Loucy (cell line): ENCODE measurements around the gene ACAT2.

Experiments used
- CTCF ChIP-seq: fragments of 200-600 bp; sonication (generic); conservative IDR thresholded peaks from 2 replicates; pipeline ENCODE4 v1.5.1; 2014; ENCODE audit warnings: mild to moderate bottlenecking, antibody characterized with exemption, low read length
- EZH2phosphoT487 ChIP-seq: fragments of 200-600 bp; IDR thresholded peaks from 2 replicates; pipeline ENCODE4 v1.6.1; 2018; ENCODE audit warnings: antibody characterized with exemption, mild to moderate bottlenecking, moderate library complexity, borderline replicate concordance

GRCh38 chr6:159726255-159726917, 35.5 kb upstream of the ACAT2 start:
- no peak for TF ChIP-seq CTCF
- no peak for TF ChIP-seq EZH2phosphoT487
